ENCODE data around the gene RPS15. TPM values are rescaled to one million over a fixed set of nuclear protein-coding genes. Genes with fewer than 3 reads are reported as not detected.

RPS15 gene
- total RNA-seq, 5 donors from 2014 or later (not counting 1 experiment from before 2014, with no cell fraction given) = 1,731 to 2,353 (median 2,282) TPM

GRCh38 chr19:1401138-1401888, 36.9 kb upstream of the RPS15 start, which contains the start of gene GAMT:
Gene GAMT, minus strand, starts transcription at chr19:1401542. Its CDS starts 66 bp downstream, at chr19:1401476.
- WGBS (ENCODE audit: insufficient coverage) = under 1% methylated on average over 86 of the region's 87 CpGs
- ATAC-seq (replicated peaks in 1 of 4) (peak; percentile 87 to 90 (median 89)), DNase-seq (peak in 29 of 35 experiments; percentile 22 to 76 (median 42))
- ChIA-PET POLR2A (no interaction called here), CTCF (no interaction called here)
- no peaks in the 10 kb centered on the region for H3K36me3 Mint-ChIP-seq
- H3K27me3 ChIP-seq (replicated peaks in 1 of 2; ENCODE audit: control insufficient read depth in 2 of 2, extremely low read depth in 1 of 2, insufficient read depth in 2 of 2, low read length in 1 of 2) = peaks cover 0 to 19% of the 10 kb centered on the region in 2 experiments
- H3K4me3 Mint-ChIP-seq = peak within 1 kb of the TSS; percentile 65 to 74 (median 71)
- peaks cover 0 to 6% of the 10 kb centered on the region in 2 donors for H3K36me3 ChIP-seq (ENCODE audit: control insufficient read depth in 2 of 2, extremely low read depth in 1 of 2, insufficient read depth in 1 of 2, low read length in 1 of 2)
- H3K4me3 ChIP-seq (ENCODE audit: control insufficient read depth in 1 of 2, extremely low read depth in 1 of 2, low read length in 1 of 2) = peak within 1 kb of the TSS; percentile 46 to 71
- H3K9me3 Mint-ChIP-seq = no peaks in the 10 kb centered on the region
- H3K9me3 ChIP-seq = no peaks in the 10 kb centered on the region
- no peak within 1 kb of the TSS for H3K27ac ChIP-seq (ENCODE audit: low read length)
- H3K4me1 Mint-ChIP-seq = peaks cover 11 to 15% (median 13%) of the 10 kb centered on the region in 3 donors
- no peak within 1 kb of the TSS for H3K27ac Mint-ChIP-seq
- peaks cover 3 to 36% of the 10 kb centered on the region in 2 experiments for H3K4me1 ChIP-seq (ENCODE audit: control insufficient read depth in 1 of 2, extremely low read depth in 1 of 2, insufficient read depth in 2 of 2, low read length in 2 of 2)
- H3K27me3 Mint-ChIP-seq = peaks cover 4% of the 10 kb centered on the region in 2 donors

GRCh38 chr19:1401889-1402217, 36.3 kb upstream of the RPS15 start:
- Histone ChIP-seq H3K27me3 (replicated peaks in 1 of 2; ENCODE audit: control insufficient read depth in 2 of 2, extremely low read depth in 1 of 2, insufficient read depth in 2 of 2, low read length in 1 of 2) (peaks cover 0 to 19% of the 10 kb centered on the region in 2 experiments), H3K9me3 (no peaks in the 10 kb centered on the region), H3K4me1 (ENCODE audit: control insufficient read depth in 1 of 2, extremely low read depth in 1 of 2, insufficient read depth in 2 of 2, low read length in 2 of 2) (peaks cover 3 to 36% of the 10 kb centered on the region in 2 experiments), H3K36me3 (ENCODE audit: control insufficient read depth in 2 of 2, extremely low read depth in 1 of 2, insufficient read depth in 1 of 2, low read length in 1 of 2) (peaks cover 0 to 6% of the 10 kb centered on the region in 2 donors), H3K27ac (ENCODE audit: low read length) (no peak overlapping the region), H3K4me3 (ENCODE audit: control insufficient read depth in 1 of 2, extremely low read depth in 1 of 2, low read length in 1 of 2) (peak overlapping the region; percentile 35 to 37)
- CTCF ChIA-PET = interaction anchor here in 1 of 2 donors (0.7 kb wide), 1 partner anchor 49 kb away, joined by 3 read pairs; no protein-coding TSS in a partner anchor
- POLR2A ChIA-PET = no interaction called here
- H3K4me1 Mint-ChIP-seq = peaks cover 15 to 19% (median 16%) of the 10 kb centered on the region in 3 donors
- DNase-seq (no peak), ATAC-seq (replicated peaks in 1 of 4) (no peak)
- H3K27me3 Mint-ChIP-seq = peaks cover 4% of the 10 kb centered on the region in 2 donors
- H3K27ac Mint-ChIP-seq = no peak overlapping the region
- peak overlapping the region; percentile 51 to 74 (median 60) for H3K4me3 Mint-ChIP-seq
- H3K36me3 Mint-ChIP-seq = no peaks in the 10 kb centered on the region
- WGBS (ENCODE audit: insufficient coverage) = 59% methylated on average over 6 of the region's 11 CpGs
- no peaks in the 10 kb centered on the region for H3K9me3 Mint-ChIP-seq

- peak overlapping the region in 1 of 2 donors; percentile 35 for H3K4me3 ChIP-seq (ENCODE audit: control insufficient read depth in 1 of 2, extremely low read depth in 1 of 2, low read length in 1 of 2)
- POLR2A ChIA-PET = no interaction called here
- ATAC-seq (replicated peaks in 1 of 4) (no peak), DNase-seq (no peak)
- H3K4me1 ChIP-seq (ENCODE audit: control insufficient read depth in 1 of 2, extremely low read depth in 1 of 2, insufficient read depth in 2 of 2, low read length in 2 of 2) = peaks cover 3 to 34% of the 10 kb centered on the region in 2 experiments
- H3K9me3 ChIP-seq = no peaks in the 10 kb centered on the region
- H3K27me3 Mint-ChIP-seq = peaks cover 4% of the 10 kb centered on the region in 2 donors
- no peak overlapping the region for H3K27ac Mint-ChIP-seq
- H3K9me3 Mint-ChIP-seq = no peaks in the 10 kb centered on the region
- peaks cover 15 to 19% (median 16%) of the 10 kb centered on the region in 3 donors for H3K4me1 Mint-ChIP-seq
- peaks cover 0 to 6% of the 10 kb centered on the region in 2 donors for H3K36me3 ChIP-seq (ENCODE audit: control insufficient read depth in 2 of 2, extremely low read depth in 1 of 2, insufficient read depth in 1 of 2, low read length in 1 of 2)
- H3K27me3 ChIP-seq (replicated peaks in 1 of 2; ENCODE audit: control insufficient read depth in 2 of 2, extremely low read depth in 1 of 2, insufficient read depth in 2 of 2, low read length in 1 of 2) = peaks cover 0 to 19% of the 10 kb centered on the region in 2 experiments
- 39% methylated on average over 22 of the region's 25 CpGs for WGBS (ENCODE audit: insufficient coverage)
- no peaks in the 10 kb centered on the region for H3K36me3 Mint-ChIP-seq
- H3K4me3 Mint-ChIP-seq = peak overlapping the region; percentile 57 to 74 (median 69)
- CTCF ChIA-PET = interaction anchor here (0.6 to 0.9 kb wide), 4 partner anchors 11 to 335 kb away, joined by 3 to 5 read pairs (median 3); no protein-coding TSS in a partner anchor
- H3K27ac ChIP-seq (ENCODE audit: low read length) = no peak overlapping the region
These were observed 35.7 kb upstream of the RPS15 start for GRCh38 chr19:1402411-1403070.

GRCh38 chr19:1406774-1407527, 31.2 kb upstream of the RPS15 start:
- Histone ChIP-seq H3K4me3 (ENCODE audit: control insufficient read depth in 1 of 2, extremely low read depth in 1 of 2, low read length in 1 of 2) (peak overlapping the region in 1 of 2 donors; percentile 47), H3K27ac (ENCODE audit: low read length) (peak overlapping the region; percentile 65), H3K27me3 (replicated peaks in 1 of 2; ENCODE audit: control insufficient read depth in 2 of 2, extremely low read depth in 1 of 2, insufficient read depth in 2 of 2, low read length in 1 of 2) (peaks cover 0 to 19% of the 10 kb centered on the region in 2 experiments), H3K36me3 (ENCODE audit: control insufficient read depth in 2 of 2, extremely low read depth in 1 of 2, insufficient read depth in 1 of 2, low read length in 1 of 2) (peaks cover 0 to 8% of the 10 kb centered on the region in 2 donors), H3K9me3 (no peaks in the 10 kb centered on the region), H3K4me1 (ENCODE audit: control insufficient read depth in 1 of 2, extremely low read depth in 1 of 2, insufficient read depth in 2 of 2, low read length in 2 of 2) (peaks cover 21 to 55% of the 10 kb centered on the region in 2 experiments)
- DNase-seq = peak; percentile 95 to 100 (median 99)
- Mint-ChIP-seq H3K9me3 (no peaks in the 10 kb centered on the region), H3K4me3 (peak overlapping the region; percentile 72 to 81 (median 72)), H3K27me3 (peaks cover 4% of the 10 kb centered on the region in 2 donors), H3K36me3 (peaks cover 8% of the 10 kb centered on the region), H3K4me1 (peaks cover 41 to 46% (median 46%) of the 10 kb centered on the region in 3 donors), H3K27ac (peak overlapping the region; percentile 78 to 79)
- ChIA-PET POLR2A (no interaction called here), CTCF (no interaction called here)
- ATAC-seq (replicated peaks in 1 of 4) = peak; percentile 76 to 87 (median 81)
- under 1% methylated on average over 71 of the region's 72 CpGs for WGBS (ENCODE audit: insufficient coverage)

GRCh38 chr19:1407528-1408299, 30.5 kb upstream of the RPS15 start, which contains the start of gene DAZAP1:
Gene DAZAP1, plus strand, starts transcription at chr19:1407586. Its CDS starts 188 bp downstream, at chr19:1407774.
- Histone ChIP-seq H3K27ac (ENCODE audit: low read length) (peak within 1 kb of the TSS; percentile 92), H3K27me3 (replicated peaks in 1 of 2; ENCODE audit: control insufficient read depth in 2 of 2, extremely low read depth in 1 of 2, insufficient read depth in 2 of 2, low read length in 1 of 2) (peaks cover 0 to 11% of the 10 kb centered on the region in 2 experiments), H3K4me1 (ENCODE audit: control insufficient read depth in 1 of 2, extremely low read depth in 1 of 2, insufficient read depth in 2 of 2, low read length in 2 of 2) (peaks cover 19 to 55% of the 10 kb centered on the region in 2 experiments), H3K36me3 (ENCODE audit: control insufficient read depth in 2 of 2, extremely low read depth in 1 of 2, insufficient read depth in 1 of 2, low read length in 1 of 2) (peaks cover 5 to 11% of the 10 kb centered on the region in 2 donors), H3K9me3 (no peaks in the 10 kb centered on the region), H3K4me3 (ENCODE audit: control insufficient read depth in 1 of 2, extremely low read depth in 1 of 2, low read length in 1 of 2) (peak within 1 kb of the TSS; percentile 83 to 97)
- peaks cover 45 to 50% (median 48%) of the 10 kb centered on the region in 3 donors for H3K4me1 Mint-ChIP-seq
- peak within 1 kb of the TSS; percentile 91 to 95 (median 94) for H3K4me3 Mint-ChIP-seq
- ChIA-PET POLR2A (no interaction called here), CTCF (no interaction called here)
- ATAC-seq (replicated peaks in 1 of 4) (peak; percentile 0 to 22 (median 2)), DNase-seq (peak in 29 of 35 experiments; percentile 15 to 55 (median 32))
- H3K27me3 Mint-ChIP-seq = peaks cover 2% of the 10 kb centered on the region in 2 donors
- H3K27ac Mint-ChIP-seq = peak within 1 kb of the TSS; percentile 78 to 79
- under 1% methylated on average over 119 of the region's 121 CpGs for WGBS (ENCODE audit: insufficient coverage)
- peaks cover 8% of the 10 kb centered on the region for H3K36me3 Mint-ChIP-seq
- H3K9me3 Mint-ChIP-seq = no peaks in the 10 kb centered on the region
